Epithelial cell of umbilical artery (primary cell): Measurements from ENCODE around the gene TPM3. TPM values are rescaled to one million over a fixed set of nuclear protein-coding genes. Genes with fewer than 3 reads are reported as not detected.

Source experiments
- total RNA-seq: library from RNA; depleted of rRNA; stranded (reverse); fragments of >200 nt; gene quantifications from 2 replicates; pipeline ENCODE4 v1.2.3, GENCODE V29; 2014

Gene TPM3
- 794 and 906 TPM in 2 replicates for total RNA-seq

DNA sequence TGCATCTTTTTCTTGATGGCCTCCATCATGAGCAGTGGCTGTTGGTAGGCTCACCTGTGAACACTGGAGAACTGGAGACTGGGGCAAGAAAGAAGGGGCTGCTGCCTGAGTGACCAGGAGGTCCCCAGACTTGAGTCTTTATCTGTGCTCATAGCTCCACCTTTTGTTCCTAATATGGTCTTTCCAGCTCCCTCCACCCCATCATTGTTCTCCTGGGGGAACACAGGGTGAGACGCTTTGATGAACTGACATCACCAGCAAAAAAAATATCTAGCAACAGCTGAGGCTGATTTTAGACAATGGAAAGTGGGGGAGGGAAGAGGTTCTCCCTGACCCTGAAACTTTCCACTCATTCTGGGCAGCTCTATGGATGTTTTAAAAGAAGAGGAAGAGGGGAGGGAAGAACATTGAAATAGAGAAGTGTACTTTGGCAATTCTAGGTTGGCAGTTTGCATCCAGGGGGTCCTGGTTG is at the start of gene TPM3:
Gene TPM3 (minus strand): TSS at position 111 of the 472 bp plus-strand sequence. CDS start 82 bp downstream, at position 29.

DNA sequence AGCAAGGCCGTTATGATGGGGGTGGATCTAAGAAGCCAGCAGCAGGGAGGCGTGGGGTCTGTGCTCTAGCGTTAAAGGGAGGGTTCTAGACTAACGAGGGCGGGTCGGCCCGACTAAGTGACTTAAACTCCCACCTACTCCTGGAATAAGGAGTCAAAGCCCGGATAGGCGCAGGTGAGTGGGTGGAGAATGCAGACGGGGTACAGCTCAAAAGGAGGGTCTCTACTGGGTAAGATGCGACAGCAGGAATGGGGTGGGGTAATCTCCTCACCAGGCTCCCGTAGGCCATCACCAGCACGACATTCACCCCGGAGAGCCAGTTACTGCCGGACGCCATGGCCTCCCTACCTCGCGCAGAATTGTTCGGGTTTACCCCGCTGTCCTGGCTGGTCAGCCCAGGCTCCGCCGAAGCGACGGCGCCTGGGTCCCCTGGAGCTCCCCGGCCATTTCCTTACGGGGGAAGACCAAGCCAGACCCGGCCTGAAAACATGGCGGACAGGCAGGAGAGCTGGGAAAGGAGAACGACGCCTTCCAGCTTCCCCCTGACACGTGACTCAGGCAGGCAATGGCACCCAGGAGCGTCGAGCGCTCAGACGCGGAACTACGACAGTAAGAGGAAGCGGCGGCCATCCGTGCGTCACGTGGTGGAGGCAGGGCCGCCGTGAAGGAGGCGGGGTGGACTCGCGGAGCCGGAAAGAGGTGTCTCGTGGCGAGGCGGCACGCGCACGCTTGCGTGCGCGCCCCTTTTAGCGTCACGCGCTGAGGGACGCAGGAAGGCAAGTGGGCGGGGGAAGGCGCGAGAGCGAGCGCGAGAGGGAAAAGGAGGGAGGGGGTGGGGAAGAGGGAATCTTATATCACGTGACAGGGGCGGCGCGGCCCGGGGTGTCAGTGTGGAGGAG is 28.4 kb upstream of the TPM3 start, which contains the start of gene UBAP2L:
Gene UBAP2L (plus strand): TSS at position 885 of the 899 bp plus-strand sequence. CDS start 4,169 bp downstream, outside the sequence.

DNA sequence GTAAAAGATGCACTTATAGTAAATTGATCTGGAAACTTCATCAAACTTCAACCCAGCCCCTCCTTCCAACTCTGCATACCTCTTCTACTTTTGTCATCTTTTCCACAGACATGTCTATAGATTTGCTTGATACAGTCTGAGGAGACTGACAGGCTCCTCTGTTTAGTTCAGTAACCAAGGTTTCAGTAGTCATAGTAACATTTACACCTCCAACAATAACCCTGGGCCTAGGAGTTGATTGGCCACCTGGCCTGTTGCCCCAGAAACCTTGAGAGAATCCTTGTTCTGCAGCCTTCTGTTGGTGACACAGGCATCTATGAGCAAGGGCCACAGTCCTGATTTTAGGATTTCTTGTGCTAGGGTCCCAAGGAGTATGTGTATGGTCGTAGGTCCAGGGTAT is 14.3 kb upstream of the TPM3 start, which contains the start of gene CFAP141:
Gene CFAP141 (minus strand): TSS at position 138 of the 400 bp plus-strand sequence. CDS start 26 bp downstream, at position 112.

DNA sequence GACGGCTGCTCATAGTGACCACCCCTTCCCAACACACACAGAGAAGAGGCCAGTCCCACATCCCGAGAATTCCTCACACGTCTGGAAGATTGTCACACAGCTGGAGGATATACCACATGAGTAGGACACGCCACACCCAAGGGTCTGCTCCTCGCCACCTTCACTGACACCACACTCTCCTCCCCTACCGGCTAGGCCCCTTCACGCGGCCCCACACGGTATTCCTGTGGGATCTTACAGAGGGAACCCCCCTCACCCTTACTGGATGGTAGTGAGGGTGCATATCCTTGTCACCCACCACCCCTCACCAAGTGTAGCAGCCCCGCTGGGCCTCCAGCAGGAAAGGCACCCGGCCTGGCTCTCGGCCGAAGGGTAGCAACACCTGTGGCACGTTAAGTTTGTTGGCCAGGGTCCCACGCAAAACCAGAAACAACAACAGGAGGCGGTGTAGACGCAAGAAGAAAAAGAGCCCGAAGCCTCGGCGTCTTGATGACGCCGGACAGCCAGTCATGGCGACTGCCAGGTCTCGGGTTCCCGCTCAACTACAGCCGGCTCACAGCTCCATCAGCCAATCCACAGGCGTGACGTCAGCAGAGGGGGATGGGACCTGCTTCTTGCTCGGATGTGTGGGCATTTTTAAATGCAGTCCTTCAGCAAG is 37.2 kb downstream of the TPM3 start, which contains the start of gene NUP210L:
Gene NUP210L (minus strand): TSS at position 540 of the 658 bp plus-strand sequence.

Other genes starting within 250 kb of the TPM3 start
- 12.0 and 13.1 TPM in 2 replicates for gene DENND4B, start 245.4 kb downstream of the TPM3 start, total RNA-seq
- 1.8 and 2.3 TPM in 2 replicates for gene CRTC2, start 233.5 kb downstream of the TPM3 start, total RNA-seq
- 101 and 104 TPM in 2 replicates for gene SLC39A1, start 228.6 kb downstream of the TPM3 start, total RNA-seq
- gene CREB3L4, start 224.2 kb downstream of the TPM3 start, total RNA-seq, result 6.1 and 6.8 TPM in 2 replicates
- gene JTB, start 214.4 kb downstream of the TPM3 start, total RNA-seq, result 126 and 138 TPM in 2 replicates
- gene RAB13, start 205.8 kb downstream of the TPM3 start, total RNA-seq, result 37.4 and 44.2 TPM in 2 replicates
- 390 and 805 TPM in 2 replicates for gene RPS27, start 201.3 kb downstream of the TPM3 start, total RNA-seq
- gene NUP210L, start 37.0 kb downstream of the TPM3 start, total RNA-seq, result under 0.01 TPM in 1 of 2 replicates, not detected in the other
- not detected in 2 replicates for gene CFAP141, start 14.2 kb upstream of the TPM3 start, total RNA-seq
- 45.5 and 57.3 TPM in 2 replicates for gene UBAP2L, start 28.9 kb upstream of the TPM3 start, total RNA-seq
- 124 and 186 TPM in 2 replicates for gene HAX1, start 80.5 kb upstream of the TPM3 start, total RNA-seq
- gene AQP10, start 129.0 kb upstream of the TPM3 start, total RNA-seq, result under 0.01 TPM in 1 of 2 replicates, not detected in the other
- 67.9 and 95.4 TPM in 2 replicates for gene ATP8B2, start 133.4 kb upstream of the TPM3 start, total RNA-seq
- gene IL6R, start 213.2 kb upstream of the TPM3 start, total RNA-seq, result 0.65 and 4.1 TPM in 2 replicates